ENCODE data around the gene PAWR. TPM values are rescaled to one million over a fixed set of nuclear protein-coding genes. Genes with fewer than 3 reads are reported as not detected.

Gene PAWR
- total RNA-seq, 1 donor from 2014 or later = 92.0 TPM

- no peaks in the 10 kb centered on the region for H3K27me3 ChIP-seq (ENCODE audit: control insufficient read depth, insufficient read depth, low read length)
- TF ChIP-seq, protein P1, sequence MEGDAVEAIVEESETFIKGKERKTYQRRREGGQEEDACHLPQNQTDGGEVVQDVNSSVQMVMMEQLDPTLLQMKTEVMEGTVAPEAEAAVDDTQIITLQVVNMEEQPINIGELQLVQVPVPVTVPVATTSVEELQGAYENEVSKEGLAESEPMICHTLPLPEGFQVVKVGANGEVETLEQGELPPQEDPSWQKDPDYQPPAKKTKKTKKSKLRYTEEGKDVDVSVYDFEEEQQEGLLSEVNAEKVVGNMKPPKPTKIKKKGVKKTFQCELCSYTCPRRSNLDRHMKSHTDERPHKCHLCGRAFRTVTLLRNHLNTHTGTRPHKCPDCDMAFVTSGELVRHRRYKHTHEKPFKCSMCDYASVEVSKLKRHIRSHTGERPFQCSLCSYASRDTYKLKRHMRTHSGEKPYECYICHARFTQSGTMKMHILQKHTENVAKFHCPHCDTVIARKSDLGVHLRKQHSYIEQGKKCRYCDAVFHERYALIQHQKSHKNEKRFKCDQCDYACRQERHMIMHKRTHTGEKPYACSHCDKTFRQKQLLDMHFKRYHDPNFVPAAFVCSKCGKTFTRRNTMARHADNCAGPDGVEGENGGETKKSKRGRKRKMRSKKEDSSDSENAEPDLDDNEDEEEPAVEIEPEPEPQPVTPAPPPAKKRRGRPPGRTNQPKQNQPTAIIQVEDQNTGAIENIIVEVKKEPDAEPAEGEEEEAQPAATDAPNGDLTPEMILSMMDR (IDR thresholded peaks at IDR 0.05; ENCODE audit: insufficient read depth, low read length, poor library complexity, severe bottlenecking) = no peak
- no peak for DNase-seq (ENCODE audit: low read depth)
- H3K36me3 ChIP-seq (ENCODE audit: control insufficient read depth, insufficient read depth, low read length) = peaks cover 3% of the 10 kb centered on the region
- H3K4me3 ChIP-seq (ENCODE audit: low read depth, low read length) = no peak overlapping the region
These were observed 136.7 kb downstream of the PAWR start for GRCh38 chr12:79553863-79554574.

DNA sequence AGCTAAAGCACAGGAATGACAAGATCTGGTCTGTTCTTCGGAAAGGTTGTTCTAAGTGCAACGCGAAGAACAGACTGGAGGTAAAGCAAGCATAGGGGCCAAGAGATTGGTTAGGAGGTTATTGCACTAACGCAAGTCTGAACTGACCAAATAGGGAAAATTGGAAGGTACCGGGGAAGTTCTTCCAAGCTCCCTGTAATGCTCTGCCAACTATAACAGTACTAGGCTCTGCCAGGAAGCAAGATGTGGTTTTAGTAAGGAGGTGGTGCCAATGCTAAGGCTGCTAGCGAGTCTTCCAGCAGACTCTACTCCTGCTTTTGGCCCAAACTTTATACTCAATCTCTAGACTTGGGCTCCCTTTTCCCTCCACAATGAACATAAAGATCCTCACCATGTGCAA, 138.6 kb downstream of the PAWR start:
- no peak overlapping the region for H3K4me3 ChIP-seq (ENCODE audit: low read depth, low read length)
- TF ChIP-seq, protein P1 (IDR thresholded peaks at IDR 0.05; ENCODE audit: insufficient read depth, low read length, poor library complexity, severe bottlenecking) = no peak
- H3K27me3 ChIP-seq (ENCODE audit: control insufficient read depth, insufficient read depth, low read length) = no peaks in the 10 kb centered on the region
- peaks cover 3% of the 10 kb centered on the region for H3K36me3 ChIP-seq (ENCODE audit: control insufficient read depth, insufficient read depth, low read length)
- no peak for DNase-seq (ENCODE audit: low read depth)

GRCh38 chr12:79549531-79550271, 141.1 kb downstream of the PAWR start:
- DNase-seq (ENCODE audit: low read depth) = no peak
- H3K36me3 ChIP-seq (ENCODE audit: control insufficient read depth, insufficient read depth, low read length) = peaks cover 3% of the 10 kb centered on the region
- TF ChIP-seq, protein P1 (IDR thresholded peaks at IDR 0.05; ENCODE audit: insufficient read depth, low read length, poor library complexity, severe bottlenecking) = no peak
- no peaks in the 10 kb centered on the region for H3K27me3 ChIP-seq (ENCODE audit: control insufficient read depth, insufficient read depth, low read length)
- H3K4me3 ChIP-seq (ENCODE audit: low read depth, low read length) = no peak overlapping the region

DNA sequence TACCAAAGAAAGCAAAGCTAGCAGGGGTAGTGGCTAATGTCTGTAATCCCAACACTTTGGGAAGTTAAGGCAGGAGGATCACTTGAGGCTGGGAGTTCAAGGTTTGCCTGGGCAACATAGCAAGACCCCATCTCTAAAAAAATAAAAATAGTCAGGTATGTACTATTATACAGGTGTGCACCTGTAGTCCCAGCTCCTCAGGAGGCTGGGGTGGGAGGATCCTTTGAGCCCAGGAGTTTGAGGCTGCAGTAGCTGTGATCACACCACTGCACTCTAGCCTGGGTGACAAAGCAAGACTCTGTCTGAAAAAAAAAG, 142.2 kb downstream of the PAWR start:
- TF ChIP-seq, protein P1 (IDR thresholded peaks at IDR 0.05; ENCODE audit: insufficient read depth, low read length, poor library complexity, severe bottlenecking) = no peak
- H3K4me3 ChIP-seq (ENCODE audit: low read depth, low read length) = no peak overlapping the region
- DNase-seq (ENCODE audit: low read depth) = no peak
- H3K36me3 ChIP-seq (ENCODE audit: control insufficient read depth, insufficient read depth, low read length) = peaks cover 2% of the 10 kb centered on the region
- no peaks in the 10 kb centered on the region for H3K27me3 ChIP-seq (ENCODE audit: control insufficient read depth, insufficient read depth, low read length)

DNA sequence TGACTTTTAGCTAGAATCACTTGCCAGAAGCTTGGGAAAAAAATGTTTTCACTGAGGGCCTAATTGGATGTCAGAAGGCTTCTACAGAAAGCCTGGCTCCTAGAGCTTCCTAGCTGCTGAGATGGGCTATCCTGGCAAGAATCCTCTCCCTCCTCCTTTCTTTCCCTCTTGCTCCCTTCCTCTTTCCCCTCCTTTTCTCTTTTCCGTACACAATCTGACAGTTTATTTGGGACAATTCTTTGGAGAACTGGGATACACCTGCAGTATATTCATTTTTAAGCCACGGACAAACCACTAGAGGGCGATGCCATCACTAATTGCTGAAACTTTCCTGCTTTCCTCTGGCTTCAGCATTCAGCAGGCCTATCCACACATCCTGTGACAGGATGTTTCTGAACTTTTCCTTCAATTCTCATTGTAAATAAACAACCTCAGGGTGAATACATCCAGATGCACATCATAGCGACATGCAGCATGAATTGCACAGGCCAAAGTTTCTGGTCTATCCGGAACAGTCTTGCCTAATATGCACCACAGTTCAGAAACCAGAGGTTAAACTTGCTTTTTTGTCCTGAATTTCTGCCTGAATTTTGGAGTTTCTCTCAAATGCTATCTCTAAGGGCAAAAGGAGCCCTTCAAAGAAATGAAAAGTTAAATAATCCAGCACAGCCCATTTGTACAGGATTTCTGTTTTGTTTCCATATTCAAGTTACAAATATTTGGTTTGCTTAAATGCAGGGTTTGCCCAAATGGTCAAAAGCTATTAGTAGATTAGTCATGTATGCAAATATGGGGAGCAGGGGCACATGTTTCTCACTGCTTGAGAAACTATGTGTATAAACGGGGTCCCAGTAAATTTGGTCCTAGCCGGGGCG, 142.8 kb downstream of the PAWR start:
- TF ChIP-seq, protein P1 (IDR thresholded peaks at IDR 0.05; ENCODE audit: insufficient read depth, low read length, poor library complexity, severe bottlenecking) = peak; percentile 73
- H3K36me3 ChIP-seq (ENCODE audit: control insufficient read depth, insufficient read depth, low read length) = peaks cover 2% of the 10 kb centered on the region
- H3K27me3 ChIP-seq (ENCODE audit: control insufficient read depth, insufficient read depth, low read length) = no peaks in the 10 kb centered on the region
- no peak for DNase-seq (ENCODE audit: low read depth)
- no peak overlapping the region for H3K4me3 ChIP-seq (ENCODE audit: low read depth, low read length)

All from kidney epithelial cell (primary cell).